ENCODE results near the gene ZNF232. TPM values are rescaled to one million over a fixed set of nuclear protein-coding genes. Genes with fewer than 3 reads are reported as not detected.

The ZNF232 gene
- total and polyA plus RNA-seq, 4 experiments from 2014 or later, result 2.8 to 19.7 (median 14.3) TPM

DNA sequence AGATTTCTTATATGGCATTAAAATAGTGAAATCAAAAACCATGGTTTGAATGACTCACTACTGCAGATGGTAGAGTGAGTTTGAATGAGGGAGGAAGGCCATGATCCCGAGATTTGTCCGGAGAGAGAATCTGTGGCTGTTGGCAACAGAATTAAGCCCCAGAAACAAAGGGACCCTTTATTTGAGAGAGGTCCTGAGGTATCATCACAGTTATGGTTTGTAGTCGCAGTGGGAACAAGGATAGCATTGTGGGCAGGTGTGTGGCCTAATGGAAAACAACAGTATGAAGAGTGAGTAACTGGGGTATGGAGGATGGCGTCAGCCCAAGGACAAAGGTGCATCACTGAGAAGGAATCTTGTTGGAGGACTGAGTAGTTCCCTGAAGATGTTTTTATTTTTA, 42.0 kb downstream of the ZNF232 start:
- Mint-ChIP-seq H3K4me1 (peaks cover 0 to 2% (median 0%) of the 10 kb centered on the region in 4 donors), H3K9me3 (no peaks in the 10 kb centered on the region), H3K27me3 (no peaks in the 10 kb centered on the region), H3K36me3 (no peaks in the 10 kb centered on the region), H3K4me3 (no peak overlapping the region), H3K27ac (no peak overlapping the region)
- H3K27me3 ChIP-seq (ENCODE audit: insufficient read depth, low read length), result no peaks in the 10 kb centered on the region
- no peak for DNase-seq
- CTCF ChIA-PET (ENCODE audit: partially characterized antibody), result interaction anchor here (0.6 kb wide), 1 partner anchor 24 kb away, joined by 4 read pairs; no protein-coding TSS in a partner anchor
- H3K4me3 ChIP-seq (ENCODE audit: low read length in 2 of 2), result no peak overlapping the region
- no peak overlapping the region for H3K27ac ChIP-seq (ENCODE audit: low read depth, low read length)
- H3K9me3 ChIP-seq (ENCODE audit: control insufficient read depth in 1 of 2, low read length in 2 of 2), result no peaks in the 10 kb centered on the region
- POLR2A ChIA-PET (ENCODE audit: partially characterized antibody), result no interaction called here
- H3K4me1 ChIP-seq (ENCODE audit: insufficient read depth, low read length), result no peaks in the 10 kb centered on the region
- H3K36me3 ChIP-seq (ENCODE audit: insufficient read depth, low read length), result no peaks in the 10 kb centered on the region
- intact Hi-C loops (cut with micrococcal nuclease), result no loop called here

DNA sequence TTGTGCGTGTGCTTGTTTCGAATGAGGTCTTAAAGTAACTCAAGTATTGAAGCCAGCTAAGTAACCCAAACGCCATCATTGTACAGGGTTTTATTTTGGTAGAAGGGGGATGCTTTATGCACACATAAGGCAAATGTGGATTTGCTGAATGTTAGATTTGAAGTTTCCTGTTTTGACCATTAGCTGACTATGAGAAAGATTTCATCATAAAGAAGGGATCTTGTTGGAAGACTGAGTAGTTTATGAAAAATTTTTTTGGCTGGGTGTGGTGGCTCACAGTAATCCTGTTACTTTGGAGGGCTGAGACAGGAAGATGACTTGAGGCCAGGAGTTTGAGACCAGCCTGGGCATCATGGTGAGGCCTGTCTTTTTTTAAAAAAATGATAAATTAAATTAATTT, 43.4 kb downstream of the ZNF232 start:
- no peaks in the 10 kb centered on the region for H3K4me1 ChIP-seq (ENCODE audit: insufficient read depth, low read length)
- no peaks in the 10 kb centered on the region for H3K36me3 Mint-ChIP-seq
- no peak overlapping the region for H3K4me3 Mint-ChIP-seq
- peaks cover 0 to 3% (median 0%) of the 10 kb centered on the region in 4 donors for H3K4me1 Mint-ChIP-seq
- ChIA-PET POLR2A (ENCODE audit: partially characterized antibody) (interaction anchor here (0.7 to 1.8 kb wide), 2 partner anchors 10 to 19 kb away, joined by 4 read pairs; partner anchors contain the start of gene ZFP3), CTCF (ENCODE audit: partially characterized antibody) (interaction anchor here (2.5 kb wide), 1 partner anchor 37 kb away, joined by 12 read pairs; no protein-coding TSS in a partner anchor)
- no peaks in the 10 kb centered on the region for H3K27me3 ChIP-seq (ENCODE audit: insufficient read depth, low read length)
- H3K27me3 Mint-ChIP-seq, result no peaks in the 10 kb centered on the region
- no peaks in the 10 kb centered on the region for H3K9me3 ChIP-seq (ENCODE audit: control insufficient read depth in 1 of 2, low read length in 2 of 2)
- peak overlapping the region in 2 of 7 donors; percentile 19 to 21 for H3K27ac Mint-ChIP-seq
- H3K27ac ChIP-seq (ENCODE audit: low read depth, low read length), result no peak overlapping the region
- no peaks in the 10 kb centered on the region for H3K36me3 ChIP-seq (ENCODE audit: insufficient read depth, low read length)
- intact Hi-C loops (cut with micrococcal nuclease), result no loop called here
- H3K9me3 Mint-ChIP-seq, result no peaks in the 10 kb centered on the region
- no peak for DNase-seq
- no peak overlapping the region for H3K4me3 ChIP-seq (ENCODE audit: low read length in 2 of 2)

DNA sequence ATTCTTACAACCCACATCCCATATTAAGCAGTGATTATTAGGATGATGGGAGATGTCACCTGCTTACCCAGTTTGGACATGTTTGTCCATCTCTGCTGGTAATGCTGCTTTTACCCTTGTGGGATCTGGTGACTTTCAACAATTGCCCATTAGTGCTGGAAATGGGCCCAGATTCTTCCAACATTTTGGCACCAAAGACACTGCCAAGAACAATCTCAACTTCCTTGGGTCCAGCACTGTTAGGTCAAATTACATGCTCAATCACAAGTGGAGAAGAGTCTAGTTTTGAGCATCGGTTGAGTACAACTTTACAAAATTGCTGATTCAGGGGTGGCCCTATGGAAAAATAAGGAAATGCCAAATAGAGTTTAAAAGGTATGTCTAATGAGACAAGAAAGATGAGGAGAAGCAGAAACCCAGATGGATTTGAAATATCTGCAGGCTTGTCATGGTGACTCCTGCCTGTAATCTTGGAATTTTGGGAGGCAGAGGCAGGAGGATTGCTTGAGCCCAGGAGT, 46.4 kb downstream of the ZNF232 start:
- ChIA-PET POLR2A (ENCODE audit: partially characterized antibody) (no interaction called here), CTCF (ENCODE audit: partially characterized antibody) (interaction anchor here (6.7 kb wide), 1 partner anchor 34 kb away, joined by 271 read pairs; the partner anchor contains the start of gene SLC52A1)
- Histone ChIP-seq H3K36me3 (ENCODE audit: insufficient read depth, low read length) (no peaks in the 10 kb centered on the region), H3K9me3 (ENCODE audit: control insufficient read depth in 1 of 2, low read length in 2 of 2) (no peaks in the 10 kb centered on the region), H3K4me1 (ENCODE audit: insufficient read depth, low read length) (no peaks in the 10 kb centered on the region), H3K27ac (ENCODE audit: low read depth, low read length) (no peak overlapping the region), H3K4me3 (ENCODE audit: low read length in 2 of 2) (no peak overlapping the region), H3K27me3 (ENCODE audit: insufficient read depth, low read length) (no peaks in the 10 kb centered on the region)
- Mint-ChIP-seq H3K36me3 (no peaks in the 10 kb centered on the region), H3K27me3 (no peaks in the 10 kb centered on the region), H3K9me3 (no peaks in the 10 kb centered on the region), H3K4me1 (peaks cover 3 to 10% (median 7%) of the 10 kb centered on the region in 4 donors), H3K27ac (no peak overlapping the region), H3K4me3 (no peak overlapping the region)
- DNase-seq, result no peak
- intact Hi-C loops (cut with micrococcal nuclease), result no loop called here

Other genes starting within 250 kb of the ZNF232 start
- 1 to 10 TPM; 4.3 to 5.0 TPM for gene C17orf107, start 212.3 kb downstream of the ZNF232 start, total RNA-seq
- under 1 TPM; 0.50 to 0.68 TPM for gene C17orf107, start 212.3 kb downstream of the ZNF232 start, polyA plus RNA-seq
- 1 to 10 TPM in 1 of 2 experiments, under 1 TPM in 1; 0.64 to 1.3 TPM for gene CHRNE, start 208.8 kb downstream of the ZNF232 start, total RNA-seq
- gene CHRNE, start 208.8 kb downstream of the ZNF232 start, polyA plus RNA-seq, result under 1 TPM; 0.08 to 0.21 TPM
- not detected for gene GP1BA, start 179.6 kb downstream of the ZNF232 start, total RNA-seq
- gene GP1BA, start 179.6 kb downstream of the ZNF232 start, polyA plus RNA-seq, result not detected
- 10 to 100 TPM; 43.5 to 49.5 TPM for gene SLC25A11, start 171.8 kb downstream of the ZNF232 start, total RNA-seq
- 100 to 1,000 TPM in 1 of 2 donors, 10 to 100 TPM in 1; 55.1 to 101 TPM for gene SLC25A11, start 171.8 kb downstream of the ZNF232 start, polyA plus RNA-seq
- gene RNF167, start 171.6 kb downstream of the ZNF232 start, total RNA-seq, result 100 to 1,000 TPM; 154 to 172 TPM
- 10 to 100 TPM; 52.4 to 61.5 TPM for gene RNF167, start 171.6 kb downstream of the ZNF232 start, polyA plus RNA-seq
- gene PFN1, start 163.3 kb downstream of the ZNF232 start, total RNA-seq, result 100 to 1,000 TPM; 560 to 585 TPM
- 1,000 to 10,000 TPM; 2,226 to 2,605 TPM for gene PFN1, start 163.3 kb downstream of the ZNF232 start, polyA plus RNA-seq
- gene ENO3, start 160.8 kb downstream of the ZNF232 start, total RNA-seq, result 10 to 100 TPM; 16.2 to 21.8 TPM
- gene ENO3, start 160.8 kb downstream of the ZNF232 start, polyA plus RNA-seq, result 1 to 10 TPM; 1.5 to 2.4 TPM
- gene SPAG7, start 144.1 kb downstream of the ZNF232 start, total RNA-seq, result 10 to 100 TPM; 36.7 to 38.4 TPM
- gene SPAG7, start 144.1 kb downstream of the ZNF232 start, polyA plus RNA-seq, result 100 to 1,000 TPM in 1 of 2 donors, 10 to 100 TPM in 1; 94.1 to 133 TPM
- gene CAMTA2, start 124.2 kb downstream of the ZNF232 start, total RNA-seq, result 10 to 100 TPM; 63.0 to 84.8 TPM
- gene CAMTA2, start 124.2 kb downstream of the ZNF232 start, polyA plus RNA-seq, result 10 to 100 TPM in 1 of 2 donors, 1 to 10 TPM in 1; 4.6 to 25.4 TPM
- gene INCA1, start 114.4 kb downstream of the ZNF232 start, total RNA-seq, result under 1 TPM; 0.36 to 0.67 TPM
- gene INCA1, start 114.4 kb downstream of the ZNF232 start, polyA plus RNA-seq, result under 1 TPM; 0.26 to 0.71 TPM
- 10 to 100 TPM; 29.8 to 36.9 TPM for gene KIF1C, start 113.9 kb downstream of the ZNF232 start, total RNA-seq
- gene KIF1C, start 113.9 kb downstream of the ZNF232 start, polyA plus RNA-seq, result 10 to 100 TPM in 1 of 2 donors, 1 to 10 TPM in 1; 1.8 to 10.8 TPM
- gene SLC52A1, start 76.5 kb downstream of the ZNF232 start, total RNA-seq, result under 1 TPM; 0.53 to 0.58 TPM
- gene SLC52A1, start 76.5 kb downstream of the ZNF232 start, polyA plus RNA-seq, result under 1 TPM; 0.20 to 0.29 TPM
- 10 to 100 TPM; 12.0 to 13.0 TPM for gene ZFP3, start 33.4 kb downstream of the ZNF232 start, total RNA-seq
- gene ZFP3, start 33.4 kb downstream of the ZNF232 start, polyA plus RNA-seq, result 1 to 10 TPM in 1 of 2 donors, under 1 TPM in 1; 0.52 to 1.3 TPM
- under 1 TPM in 1 of 2 experiments, not detected in 1; 0.14 TPM for gene USP6, start 4.2 kb upstream of the ZNF232 start, total RNA-seq
- gene USP6, start 4.2 kb upstream of the ZNF232 start, polyA plus RNA-seq, result under 1 TPM; 0.02 TPM
- gene ZNF594, start 80.0 kb upstream of the ZNF232 start, total RNA-seq, result 10 to 100 TPM; 28.9 to 30.7 TPM
- 1 to 10 TPM in 1 of 2 donors, under 1 TPM in 1; 0.57 to 2.6 TPM for gene ZNF594, start 80.0 kb upstream of the ZNF232 start, polyA plus RNA-seq
- gene SCIMP, start 123.0 kb upstream of the ZNF232 start, total RNA-seq, result under 1 TPM; 0.19 to 0.32 TPM
- gene SCIMP, start 123.0 kb upstream of the ZNF232 start, polyA plus RNA-seq, result 1 to 10 TPM in 1 of 2 donors, under 1 TPM in 1; 0.08 to 1.5 TPM
- 10 to 100 TPM; 53.9 to 54.2 TPM for gene RABEP1, start 170.4 kb upstream of the ZNF232 start, total RNA-seq
- 10 to 100 TPM; 13.9 to 33.1 TPM for gene RABEP1, start 170.4 kb upstream of the ZNF232 start, polyA plus RNA-seq